ENCODE results near the gene IFNA4. TPM values are rescaled to one million over a fixed set of nuclear protein-coding genes. Genes with fewer than 3 reads are reported as not detected.
A peak's percentile ranks its signal among the peaks of the same experiment; 100 is the strongest.

The IFNA4 gene
- total RNA-seq, 1 experiment from 2014 or later: not detected

DNA sequence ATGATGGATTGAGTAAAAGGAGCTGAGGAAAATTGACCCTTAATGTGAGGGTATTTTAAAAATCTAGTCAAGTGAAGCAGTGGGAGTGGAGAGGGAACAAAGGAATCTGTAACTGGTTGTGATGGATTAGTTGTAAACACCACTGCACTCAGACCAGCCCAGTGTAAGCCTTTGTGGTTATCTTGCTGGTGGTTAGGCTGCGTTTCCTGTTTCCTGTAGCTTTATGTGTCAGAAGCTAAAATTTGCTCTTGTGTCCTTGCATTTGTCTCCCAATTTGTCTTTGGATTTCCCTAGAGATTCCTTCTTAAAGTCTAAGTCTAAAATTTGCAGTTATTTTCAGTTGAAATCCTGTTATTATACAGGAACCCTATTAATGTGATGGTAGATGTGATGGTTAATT lies 27.2 kb downstream of the IFNA4 start:
- no peak overlapping the region for H3K27ac ChIP-seq (ENCODE audit: low read depth, low read length, poor library complexity, severe bottlenecking)
- POLR2A ChIA-PET (ENCODE audit: low non-redundant PET): no interaction called here
- BruUV-seq (replicated peaks): no TSS peak
- intact Hi-C loops (cut with micrococcal nuclease; ENCODE audit: unreplicated experiment): no loop called here
- no peaks in the 10 kb centered on the region for H3K9me3 ChIP-seq (ENCODE audit: low read depth, low read length, poor library complexity, severe bottlenecking)
- no peaks in the 10 kb centered on the region for H3K4me1 ChIP-seq (ENCODE audit: insufficient read depth, low read length, poor library complexity, severe bottlenecking)
- no peak for TF ChIP-seq EZH2 (IDR thresholded peaks at IDR 0.05; ENCODE audit: borderline replicate concordance, low read depth, low read length, poor library complexity, severe bottlenecking)
- no peaks in the 10 kb centered on the region for H3K27me3 ChIP-seq (replicated peaks; ENCODE audit: insufficient read depth, low read depth, low read length, poor library complexity)
- H3K4me3 ChIP-seq (ENCODE audit: low read depth, low read length, poor library complexity, severe bottlenecking): no peak overlapping the region
- DNase-seq (ENCODE audit: low spot score): peak; percentile 52
- H3K36me3 ChIP-seq (ENCODE audit: insufficient read depth, low read length, poor library complexity, severe bottlenecking): no peaks in the 10 kb centered on the region
- CTCF ChIA-PET: no interaction called here

GRCh38 chr9:21155501-21155900 lies 31.9 kb downstream of the IFNA4 start:
- Histone ChIP-seq H3K4me3 (ENCODE audit: low read depth, low read length, poor library complexity, severe bottlenecking) (no peak overlapping the region), H3K27me3 (replicated peaks; ENCODE audit: insufficient read depth, low read depth, low read length, poor library complexity) (no peaks in the 10 kb centered on the region), H3K27ac (ENCODE audit: low read depth, low read length, poor library complexity, severe bottlenecking) (no peak overlapping the region), H3K4me1 (ENCODE audit: insufficient read depth, low read length, poor library complexity, severe bottlenecking) (peaks cover 5% of the 10 kb centered on the region), H3K9me3 (ENCODE audit: low read depth, low read length, poor library complexity, severe bottlenecking) (no peaks in the 10 kb centered on the region), H3K36me3 (ENCODE audit: insufficient read depth, low read length, poor library complexity, severe bottlenecking) (no peaks in the 10 kb centered on the region)
- intact Hi-C loops (cut with micrococcal nuclease; ENCODE audit: unreplicated experiment): no loop called here
- POLR2A ChIA-PET (ENCODE audit: low non-redundant PET): no interaction called here
- TF ChIP-seq, protein P1, sequence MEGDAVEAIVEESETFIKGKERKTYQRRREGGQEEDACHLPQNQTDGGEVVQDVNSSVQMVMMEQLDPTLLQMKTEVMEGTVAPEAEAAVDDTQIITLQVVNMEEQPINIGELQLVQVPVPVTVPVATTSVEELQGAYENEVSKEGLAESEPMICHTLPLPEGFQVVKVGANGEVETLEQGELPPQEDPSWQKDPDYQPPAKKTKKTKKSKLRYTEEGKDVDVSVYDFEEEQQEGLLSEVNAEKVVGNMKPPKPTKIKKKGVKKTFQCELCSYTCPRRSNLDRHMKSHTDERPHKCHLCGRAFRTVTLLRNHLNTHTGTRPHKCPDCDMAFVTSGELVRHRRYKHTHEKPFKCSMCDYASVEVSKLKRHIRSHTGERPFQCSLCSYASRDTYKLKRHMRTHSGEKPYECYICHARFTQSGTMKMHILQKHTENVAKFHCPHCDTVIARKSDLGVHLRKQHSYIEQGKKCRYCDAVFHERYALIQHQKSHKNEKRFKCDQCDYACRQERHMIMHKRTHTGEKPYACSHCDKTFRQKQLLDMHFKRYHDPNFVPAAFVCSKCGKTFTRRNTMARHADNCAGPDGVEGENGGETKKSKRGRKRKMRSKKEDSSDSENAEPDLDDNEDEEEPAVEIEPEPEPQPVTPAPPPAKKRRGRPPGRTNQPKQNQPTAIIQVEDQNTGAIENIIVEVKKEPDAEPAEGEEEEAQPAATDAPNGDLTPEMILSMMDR (conservative IDR thresholded peaks at IDR 0.05; ENCODE audit: low read depth, low read length): no peak
- TF ChIP-seq EZH2 (IDR thresholded peaks at IDR 0.05; ENCODE audit: borderline replicate concordance, low read depth, low read length, poor library complexity, severe bottlenecking): no peak
- DNase-seq (ENCODE audit: low spot score): no peak
- no TSS peak for BruUV-seq (replicated peaks)
- CTCF ChIA-PET: interaction anchor here (0.7 kb wide), 1 partner anchor 138 kb away, joined by 5 read pairs; no protein-coding TSS in a partner anchor

DNA sequence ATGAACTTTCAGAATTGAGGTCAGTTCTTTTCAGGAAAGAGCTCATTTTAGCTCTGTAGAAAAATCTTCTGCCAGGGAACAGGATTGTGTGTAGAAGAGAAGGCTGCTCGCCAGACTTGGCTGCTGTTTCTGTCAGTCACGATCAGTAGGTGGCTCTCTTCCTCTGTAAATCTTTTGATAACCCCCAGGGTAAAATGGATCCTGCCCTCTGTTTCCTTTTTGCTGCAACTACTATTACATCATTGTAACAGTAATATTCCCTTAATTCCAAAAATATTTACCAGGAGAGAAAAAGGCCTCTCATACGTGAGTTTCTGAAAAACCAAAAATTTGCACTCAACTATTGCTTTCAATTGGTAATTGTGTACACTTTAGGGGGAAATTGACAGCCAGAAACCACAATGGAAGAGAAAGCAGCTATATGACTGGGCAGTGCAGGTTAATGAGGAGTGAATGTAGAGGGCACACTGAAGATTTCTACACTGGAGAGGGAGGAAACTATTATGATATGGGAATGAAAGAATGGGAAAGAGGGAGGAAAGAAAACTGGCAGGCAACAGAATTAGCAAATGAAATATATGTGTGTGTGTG lies 33.3 kb downstream of the IFNA4 start:
- no peaks in the 10 kb centered on the region for H3K36me3 ChIP-seq (ENCODE audit: insufficient read depth, low read length, poor library complexity, severe bottlenecking)
- no peak for TF ChIP-seq EZH2 (IDR thresholded peaks at IDR 0.05; ENCODE audit: borderline replicate concordance, low read depth, low read length, poor library complexity, severe bottlenecking)
- TF ChIP-seq, protein P1 (conservative IDR thresholded peaks at IDR 0.05; ENCODE audit: low read depth, low read length): peak; percentile 51
- DNase-seq (ENCODE audit: low spot score): peak; percentile 44
- BruUV-seq (replicated peaks): no TSS peak
- no peak overlapping the region for H3K4me3 ChIP-seq (ENCODE audit: low read depth, low read length, poor library complexity, severe bottlenecking)
- H3K27ac ChIP-seq (ENCODE audit: low read depth, low read length, poor library complexity, severe bottlenecking): no peak overlapping the region
- H3K9me3 ChIP-seq (ENCODE audit: low read depth, low read length, poor library complexity, severe bottlenecking): no peaks in the 10 kb centered on the region
- CTCF ChIA-PET: interaction anchor here (0.7 kb wide), 1 partner anchor 43 kb away, joined by 3 read pairs; no protein-coding TSS in a partner anchor
- peaks cover 5% of the 10 kb centered on the region for H3K4me1 ChIP-seq (ENCODE audit: insufficient read depth, low read length, poor library complexity, severe bottlenecking)
- intact Hi-C loops (cut with micrococcal nuclease; ENCODE audit: unreplicated experiment): no loop called here
- H3K27me3 ChIP-seq (replicated peaks; ENCODE audit: insufficient read depth, low read depth, low read length, poor library complexity): no peaks in the 10 kb centered on the region
- POLR2A ChIA-PET (ENCODE audit: low non-redundant PET): no interaction called here

Measured in A673 (cell line).